ENCODE data around the gene PTPRU. TPM values are rescaled to one million over a fixed set of nuclear protein-coding genes. Genes with fewer than 3 reads are reported as not detected.

Gene PTPRU
- total RNA-seq, 1 experiment from 2014 or later, result 0.72 TPM

- DNase-seq (ENCODE audit: low read depth, low spot score), result no peak
- intact Hi-C loops (cut with micrococcal nuclease; ENCODE audit: unreplicated experiment), result no loop called here
- in situ Hi-C loops (cut with HindIII; ENCODE audit: low pct_unique_long_range_greater_than_20kb, low sequenced_read_pairs), result no loop called here
- no peak overlapping the region for H3K4me3 ChIP-seq (ENCODE audit: low read depth in 2 of 2, low read length in 2 of 2)
- no peaks in the 10 kb centered on the region for H3K36me3 ChIP-seq (ENCODE audit: control insufficient read depth, insufficient read depth, low read length)
- ATAC-seq, result no peak
- no peak for TF ChIP-seq SIN3A (IDR thresholded peaks at IDR 0.05; ENCODE audit: borderline replicate concordance, insufficient read depth, low read depth, low read length)
- no peak for TF ChIP-seq POLR2AphosphoS5 (IDR thresholded peaks at IDR 0.05; ENCODE audit: low read depth, low read length)
- TF ChIP-seq REST (IDR thresholded peaks at IDR 0.05; ENCODE audit: insufficient read depth in 1 of 2, low read depth in 2 of 2, low read length in 1 of 2), result no peak
- no peak for TF ChIP-seq CTCF (IDR thresholded peaks at IDR 0.05)
- TF ChIP-seq TCF7L2 (IDR thresholded peaks at IDR 0.05; ENCODE audit: low read depth, low read length), result no peak
- ChIA-PET POLR2A (no interaction called here), CTCF (no interaction called here)
- no peaks in the 10 kb centered on the region for H3K27me3 ChIP-seq (ENCODE audit: control insufficient read depth, insufficient read depth, low read length)
- no peak overlapping the region for H3K27ac ChIP-seq (ENCODE audit: low read length)
- BruUV-seq (replicated peaks), result no TSS peak
- H3K4me1 ChIP-seq (ENCODE audit: control insufficient read depth, insufficient read depth, low read length), result peaks cover 5% of the 10 kb centered on the region; the same call in 1 of the 2 replicates
- H3K9me3 ChIP-seq (ENCODE audit: control insufficient read depth, insufficient read depth, low read depth, low read length), result no peaks in the 10 kb centered on the region
These were observed 30.6 kb downstream of the PTPRU start for GRCh38 chr1:29266912-29267311.

GRCh38 chr1:29267321-29268070 lies 31.2 kb downstream of the PTPRU start:
- peaks cover 5% of the 10 kb centered on the region; the same call in 1 of the 2 replicates for H3K4me1 ChIP-seq (ENCODE audit: control insufficient read depth, insufficient read depth, low read length)
- H3K4me3 ChIP-seq (ENCODE audit: low read depth in 2 of 2, low read length in 2 of 2), result no peak overlapping the region
- no peak for TF ChIP-seq REST (IDR thresholded peaks at IDR 0.05; ENCODE audit: insufficient read depth in 1 of 2, low read depth in 2 of 2, low read length in 1 of 2)
- TF ChIP-seq CTCF (IDR thresholded peaks at IDR 0.05), result no peak
- no peak for TF ChIP-seq SIN3A (IDR thresholded peaks at IDR 0.05; ENCODE audit: borderline replicate concordance, insufficient read depth, low read depth, low read length)
- TF ChIP-seq POLR2AphosphoS5 (IDR thresholded peaks at IDR 0.05; ENCODE audit: low read depth, low read length), result no peak
- no peak for TF ChIP-seq TCF7L2 (IDR thresholded peaks at IDR 0.05; ENCODE audit: low read depth, low read length)
- H3K36me3 ChIP-seq (ENCODE audit: control insufficient read depth, insufficient read depth, low read length), result no peaks in the 10 kb centered on the region
- intact Hi-C loops (cut with micrococcal nuclease; ENCODE audit: unreplicated experiment) (no loop called here), in situ Hi-C loops (cut with HindIII; ENCODE audit: low pct_unique_long_range_greater_than_20kb, low sequenced_read_pairs) (no loop called here)
- H3K27me3 ChIP-seq (ENCODE audit: control insufficient read depth, insufficient read depth, low read length), result no peaks in the 10 kb centered on the region
- POLR2A ChIA-PET, result no interaction called here
- CTCF ChIA-PET, result no interaction called here
- H3K9me3 ChIP-seq (ENCODE audit: control insufficient read depth, insufficient read depth, low read depth, low read length), result no peaks in the 10 kb centered on the region
- ATAC-seq (peak; percentile 12; the same call in 1 of the 2 replicates), DNase-seq (ENCODE audit: low read depth, low spot score) (no peak)
- BruUV-seq (replicated peaks), result no TSS peak
- no peak overlapping the region for H3K27ac ChIP-seq (ENCODE audit: low read length)
